Adrenal gland (tissue), 5 donors: ENCODE measurements around the gene UAP1.

Experiments used
- POLR2A ChIP-seq, 2 donors: fragments of 450-650 bp; IDR thresholded peaks; one replicate each; pipeline ENCODE4 v1.6.1; 2017; ENCODE audit warnings: antibody characterized with exemption in 2 of 2, mild to moderate bottlenecking in 2 of 2, moderate library complexity in 1 of 2
- TF ChIP-seq, protein P1 (sequence below), 6 experiments: fragments of 450-650 bp in 4 of 6; fragments of 200-600 bp in 2 of 6; sonication (generic) in 1 of 6; IDR thresholded peaks; 1 replicate in 5 of 6; 2 replicates in 1 of 6; pipeline versions ENCODE4 v1.5.1 to v1.8.0; 2016 to 2021; ENCODE audit warnings: antibody characterized with exemption in 6 of 6, mild to moderate bottlenecking in 2 of 6, moderate library complexity in 1 of 6
- donor health status: DM: no; HTN: no; CAD: no.

DNA sequence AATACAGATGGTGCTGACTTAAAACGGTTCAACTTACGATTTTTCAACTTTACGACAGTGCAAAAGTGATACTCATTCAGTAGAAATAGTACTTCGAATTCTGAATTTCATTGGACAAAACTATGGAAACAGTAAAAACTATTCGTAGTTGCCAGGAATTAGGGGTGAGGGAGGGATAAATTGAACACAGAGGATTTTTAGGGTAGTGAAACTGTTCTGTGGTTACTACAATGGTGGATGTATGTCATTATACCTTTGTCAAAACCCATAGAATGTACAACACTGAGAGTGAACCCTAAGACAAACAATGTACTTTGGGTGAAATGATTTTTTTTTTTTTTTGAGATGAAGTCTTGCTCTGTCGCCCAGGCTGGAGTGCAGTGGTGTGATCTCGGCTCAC, 78.2 kb downstream of the UAP1 start:
- TF ChIP-seq, protein P1, sequence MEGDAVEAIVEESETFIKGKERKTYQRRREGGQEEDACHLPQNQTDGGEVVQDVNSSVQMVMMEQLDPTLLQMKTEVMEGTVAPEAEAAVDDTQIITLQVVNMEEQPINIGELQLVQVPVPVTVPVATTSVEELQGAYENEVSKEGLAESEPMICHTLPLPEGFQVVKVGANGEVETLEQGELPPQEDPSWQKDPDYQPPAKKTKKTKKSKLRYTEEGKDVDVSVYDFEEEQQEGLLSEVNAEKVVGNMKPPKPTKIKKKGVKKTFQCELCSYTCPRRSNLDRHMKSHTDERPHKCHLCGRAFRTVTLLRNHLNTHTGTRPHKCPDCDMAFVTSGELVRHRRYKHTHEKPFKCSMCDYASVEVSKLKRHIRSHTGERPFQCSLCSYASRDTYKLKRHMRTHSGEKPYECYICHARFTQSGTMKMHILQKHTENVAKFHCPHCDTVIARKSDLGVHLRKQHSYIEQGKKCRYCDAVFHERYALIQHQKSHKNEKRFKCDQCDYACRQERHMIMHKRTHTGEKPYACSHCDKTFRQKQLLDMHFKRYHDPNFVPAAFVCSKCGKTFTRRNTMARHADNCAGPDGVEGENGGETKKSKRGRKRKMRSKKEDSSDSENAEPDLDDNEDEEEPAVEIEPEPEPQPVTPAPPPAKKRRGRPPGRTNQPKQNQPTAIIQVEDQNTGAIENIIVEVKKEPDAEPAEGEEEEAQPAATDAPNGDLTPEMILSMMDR (IDR thresholded peaks at IDR 0.05) = no peak
- TF ChIP-seq POLR2A (IDR thresholded peaks at IDR 0.05) = no peak
